Measurements from ENCODE around the gene RASSF1.

- TF ChIP-seq CTCF (conservative IDR thresholded peaks at IDR 0.05; ENCODE audit: low read length) (no peak), EZH2phosphoT487 (IDR thresholded peaks at IDR 0.05; ENCODE audit: borderline replicate concordance, low read depth, low read length) (no peak)
Measured at GRCh38 chr3:50383750-50384149, 43.1 kb upstream of the RASSF1 start.
